Suprapubic skin (tissue), 4 donors: ENCODE measurements around the gene SELE. TPM values are rescaled to one million over a fixed set of nuclear protein-coding genes. Genes with fewer than 3 reads are reported as not detected.

ENCODE experiments used
- DNase-seq, 2 donors: peaks; one replicate each; pipeline ENCODE4 v3.0.0-alpha.2; 2019; ENCODE audit warnings: low spot score in 2 of 2
- H3K27ac ChIP-seq: fragments of 200-600 bp; sonication (generic); one replicate; pipeline ENCODE4 v1.5.1; 2019
- H3K27me3 ChIP-seq: fragments of 200-600 bp; sonication (generic); one replicate; pipeline ENCODE4 v1.5.1; 2019
- H3K36me3 ChIP-seq: fragments of 200-600 bp; sonication (generic); one replicate; pipeline ENCODE4 v1.5.1; 2019
- H3K4me1 ChIP-seq: fragments of 200-600 bp; sonication (generic); one replicate; pipeline ENCODE4 v1.5.1; 2019
- H3K4me3 ChIP-seq: fragments of 200-600 bp; sonication (generic); one replicate; pipeline ENCODE4 v1.5.1; 2019; ENCODE audit warnings: mild to moderate bottlenecking
- H3K9me3 ChIP-seq: fragments of 200-600 bp; sonication (generic); one replicate; pipeline ENCODE4 v1.5.1; 2019
- EP300 ChIP-seq: sonication (generic); formaldehyde crosslinking; IDR thresholded peaks from one replicate; pipeline ENCODE4 v1.6.1; 2017; ENCODE audit warnings: antibody characterized with exemption
- POLR2A ChIP-seq, 2 donors: fragments of 450-650 bp; IDR thresholded peaks; one replicate each; pipeline ENCODE4 v1.6.1; 2017; ENCODE audit warnings: antibody characterized with exemption in 2 of 2, mild to moderate bottlenecking in 2 of 2, moderate library complexity in 2 of 2
- POLR2AphosphoS5 ChIP-seq, 3 donors: sonication (generic); formaldehyde crosslinking; IDR thresholded peaks; one replicate each; pipeline ENCODE4 v1.6.1; 2017; ENCODE audit warnings: antibody characterized with exemption in 3 of 3
- WGBS: methylation state at CpG from one replicate; pipeline ENCODE4 v1.1.5; 2018; 5-methylcytosine and 5-hydroxymethylcytosine counted together
- total RNA-seq, 4 donors: library from RNA; depleted of rRNA; stranded (reverse); fragments of >200 nt; gene quantifications; one replicate each; pipeline ENCODE4 v1.1.0, GENCODE V29; 2016
- TF ChIP-seq, protein P1 (sequence below), 2 donors: fragments of 200-600 bp in 1 of 2; fragments of 450-650 bp in 1 of 2; sonication (generic) in 1 of 2; IDR thresholded peaks; one replicate each; pipeline ENCODE4 v1.5.1; 2016 to 2019; ENCODE audit warnings: antibody characterized with exemption in 2 of 2, mild to moderate bottlenecking in 1 of 2, moderate library complexity in 1 of 2

SELE gene
- total RNA-seq, 4 donors from 2014 or later = 0.32 to 3.3 (median 2.3) TPM

DNA sequence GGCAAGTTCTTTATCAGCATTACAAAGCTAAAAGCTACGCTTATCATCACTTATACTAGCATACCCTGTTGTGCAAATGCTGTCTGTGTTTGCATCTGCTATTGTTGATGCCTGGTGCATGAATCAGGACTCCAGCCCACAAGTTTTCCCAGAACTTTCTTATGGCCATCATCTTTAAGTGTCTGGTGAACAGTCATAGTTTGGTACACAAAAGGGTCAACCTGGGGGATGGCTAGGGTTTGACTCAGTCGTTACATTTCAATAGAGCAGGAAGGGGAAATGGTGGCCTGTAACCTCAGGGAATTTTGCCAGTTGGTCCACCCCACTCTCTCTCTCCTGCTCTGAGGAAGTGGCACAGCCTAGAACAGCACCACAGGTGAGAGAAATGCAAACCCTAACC, 57.9 kb downstream of the SELE start:
- H3K4me3 ChIP-seq = no peak overlapping the region
- TF ChIP-seq POLR2AphosphoS5 (IDR thresholded peaks at IDR 0.05) (no peak), POLR2A (IDR thresholded peaks at IDR 0.05) (no peak), EP300 (no peak)
- TF ChIP-seq, protein P1, sequence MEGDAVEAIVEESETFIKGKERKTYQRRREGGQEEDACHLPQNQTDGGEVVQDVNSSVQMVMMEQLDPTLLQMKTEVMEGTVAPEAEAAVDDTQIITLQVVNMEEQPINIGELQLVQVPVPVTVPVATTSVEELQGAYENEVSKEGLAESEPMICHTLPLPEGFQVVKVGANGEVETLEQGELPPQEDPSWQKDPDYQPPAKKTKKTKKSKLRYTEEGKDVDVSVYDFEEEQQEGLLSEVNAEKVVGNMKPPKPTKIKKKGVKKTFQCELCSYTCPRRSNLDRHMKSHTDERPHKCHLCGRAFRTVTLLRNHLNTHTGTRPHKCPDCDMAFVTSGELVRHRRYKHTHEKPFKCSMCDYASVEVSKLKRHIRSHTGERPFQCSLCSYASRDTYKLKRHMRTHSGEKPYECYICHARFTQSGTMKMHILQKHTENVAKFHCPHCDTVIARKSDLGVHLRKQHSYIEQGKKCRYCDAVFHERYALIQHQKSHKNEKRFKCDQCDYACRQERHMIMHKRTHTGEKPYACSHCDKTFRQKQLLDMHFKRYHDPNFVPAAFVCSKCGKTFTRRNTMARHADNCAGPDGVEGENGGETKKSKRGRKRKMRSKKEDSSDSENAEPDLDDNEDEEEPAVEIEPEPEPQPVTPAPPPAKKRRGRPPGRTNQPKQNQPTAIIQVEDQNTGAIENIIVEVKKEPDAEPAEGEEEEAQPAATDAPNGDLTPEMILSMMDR (IDR thresholded peaks at IDR 0.05) = no peak
- no peak overlapping the region for H3K27ac ChIP-seq
- H3K4me1 ChIP-seq = no peaks in the 10 kb centered on the region
- H3K9me3 ChIP-seq = no peaks in the 10 kb centered on the region
- no peaks in the 10 kb centered on the region for H3K36me3 ChIP-seq
- no peak for DNase-seq
- 29% methylated on average over 2 of the region's 2 CpGs for WGBS
- H3K27me3 ChIP-seq = peaks cover 3% of the 10 kb centered on the region

Other genes with a start within 250 kb of the SELE start
- 10 to 100 TPM; 21.9 to 38.7 (median 30.5) TPM for gene SLC19A2, start 248.1 kb downstream of the SELE start, total RNA-seq
- 1 to 10 TPM; 3.4 to 8.9 (median 5.4) TPM for gene F5, start 147.6 kb downstream of the SELE start, total RNA-seq
- gene SELP, start 104.0 kb downstream of the SELE start, total RNA-seq = 1 to 10 TPM in 3 of 4 donors, under 1 TPM in 1; 0.95 to 3.7 (median 2.6) TPM
- gene SELL, start 22.5 kb downstream of the SELE start, total RNA-seq = under 1 TPM in 2 of 4 donors, not detected in 2; 0.47 to 0.60 TPM
- 1 to 10 TPM; 1.2 to 5.5 (median 2.3) TPM for gene METTL18, start 60.8 kb upstream of the SELE start, total RNA-seq
- gene SCYL3, start 159.8 kb upstream of the SELE start, total RNA-seq = 10 to 100 TPM; 10.8 to 18.3 (median 14.6) TPM